Effector CD4-positive, alpha-beta T cell (primary cell): ENCODE measurements around the gene BRME1.
A peak's percentile ranks its signal among the peaks of the same experiment; 100 is the strongest.
"Not testable (repeated sequence)": the region's sequence is repeated elsewhere in the genome, so short reads cannot be mapped to it uniquely, and the experiment has no call there.

Source experiments
- DNase-seq: peaks from one replicate; pipeline ENCODE4 v3.0.0-alpha.2; 2020

BRME1 gene

GRCh38 chr19:13864667-13865570 is 41.0 kb downstream of the BRME1 start:
- DNase-seq, result no peak

GRCh38 chr19:13864046-13864666 is 41.8 kb downstream of the BRME1 start:
- DNase-seq, result no peak

GRCh38 chr19:13861714-13862531 is 44.0 kb downstream of the BRME1 start:
- DNase-seq, result peak; percentile 86

GRCh38 chr19:13861392-13861713 is 44.6 kb downstream of the BRME1 start:
- no peak for DNase-seq

- no peak for DNase-seq
These were observed 45.1 kb downstream of the BRME1 start for GRCh38 chr19:13860679-13861391.

GRCh38 chr19:13859361-13859880 is 46.5 kb downstream of the BRME1 start:
- DNase-seq, result no peak

DNA sequence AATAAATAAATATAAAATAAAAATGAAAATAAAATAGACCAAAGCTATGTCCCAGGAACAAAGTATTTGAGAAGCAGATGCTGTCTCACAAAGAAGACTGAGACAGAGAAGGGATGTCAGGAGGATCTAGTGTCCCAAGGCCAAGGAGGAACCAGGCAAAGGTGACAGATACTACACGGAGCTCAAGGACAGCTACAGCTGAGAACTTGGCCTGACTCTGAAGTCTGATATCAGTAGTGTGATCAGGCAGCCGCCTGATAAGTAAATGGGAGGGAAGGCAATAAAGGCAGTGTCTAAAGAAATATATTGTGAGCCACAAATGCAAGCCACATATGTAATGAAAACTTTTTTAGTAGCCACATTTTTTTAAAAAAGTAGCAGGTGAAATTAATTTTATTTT is 49.4 kb downstream of the BRME1 start:
- DNase-seq, result no peak

GRCh38 chr19:13852171-13852707 is 53.7 kb downstream of the BRME1 start:
- not testable (repeated sequence) for DNase-seq

DNA sequence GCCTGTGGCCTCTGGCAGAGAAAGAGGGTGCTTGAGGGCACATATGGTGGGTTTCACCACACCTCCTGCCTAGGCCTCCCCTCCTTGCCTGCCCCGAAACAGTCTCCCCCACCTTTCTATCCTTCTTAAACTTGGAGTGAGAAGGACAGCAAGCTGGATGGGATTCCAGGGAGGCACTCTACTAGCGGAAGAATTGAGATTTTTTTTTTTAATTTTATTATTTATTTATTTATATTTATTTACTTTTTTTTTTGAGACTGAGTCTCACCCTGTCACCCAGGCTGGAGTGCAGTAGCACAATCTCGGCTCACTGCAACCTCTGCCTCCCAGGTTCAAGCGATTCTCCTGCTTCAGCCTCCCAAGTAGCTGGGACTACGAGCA is 54.2 kb downstream of the BRME1 start:
- not testable (repeated sequence) for DNase-seq

GRCh38 chr19:13850910-13851733 is 54.8 kb downstream of the BRME1 start:
- DNase-seq, result peak; percentile 67

GRCh38 chr19:13849991-13850909 is 55.7 kb downstream of the BRME1 start:
- DNase-seq, result peak; percentile 46

- DNase-seq, result no peak
These were observed 56.9 kb downstream of the BRME1 start for GRCh38 chr19:13848798-13849676.

DNA sequence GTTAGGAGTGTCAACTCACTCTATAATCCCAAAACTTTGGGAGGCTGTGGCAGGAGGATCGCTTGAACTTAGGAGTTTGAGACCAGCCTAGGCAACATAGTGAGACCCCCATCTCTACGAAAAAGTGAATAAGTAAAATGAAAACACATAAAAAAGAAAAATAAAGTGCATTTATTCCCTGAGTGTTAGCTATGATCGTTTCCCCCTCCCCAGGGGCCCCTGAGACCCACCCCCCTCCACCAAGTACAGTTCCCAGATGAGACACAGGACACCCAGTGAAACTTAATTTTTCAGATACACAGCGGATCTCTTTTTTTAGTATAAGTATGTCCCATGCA is 57.6 kb downstream of the BRME1 start:
- DNase-seq, result no peak

DNA sequence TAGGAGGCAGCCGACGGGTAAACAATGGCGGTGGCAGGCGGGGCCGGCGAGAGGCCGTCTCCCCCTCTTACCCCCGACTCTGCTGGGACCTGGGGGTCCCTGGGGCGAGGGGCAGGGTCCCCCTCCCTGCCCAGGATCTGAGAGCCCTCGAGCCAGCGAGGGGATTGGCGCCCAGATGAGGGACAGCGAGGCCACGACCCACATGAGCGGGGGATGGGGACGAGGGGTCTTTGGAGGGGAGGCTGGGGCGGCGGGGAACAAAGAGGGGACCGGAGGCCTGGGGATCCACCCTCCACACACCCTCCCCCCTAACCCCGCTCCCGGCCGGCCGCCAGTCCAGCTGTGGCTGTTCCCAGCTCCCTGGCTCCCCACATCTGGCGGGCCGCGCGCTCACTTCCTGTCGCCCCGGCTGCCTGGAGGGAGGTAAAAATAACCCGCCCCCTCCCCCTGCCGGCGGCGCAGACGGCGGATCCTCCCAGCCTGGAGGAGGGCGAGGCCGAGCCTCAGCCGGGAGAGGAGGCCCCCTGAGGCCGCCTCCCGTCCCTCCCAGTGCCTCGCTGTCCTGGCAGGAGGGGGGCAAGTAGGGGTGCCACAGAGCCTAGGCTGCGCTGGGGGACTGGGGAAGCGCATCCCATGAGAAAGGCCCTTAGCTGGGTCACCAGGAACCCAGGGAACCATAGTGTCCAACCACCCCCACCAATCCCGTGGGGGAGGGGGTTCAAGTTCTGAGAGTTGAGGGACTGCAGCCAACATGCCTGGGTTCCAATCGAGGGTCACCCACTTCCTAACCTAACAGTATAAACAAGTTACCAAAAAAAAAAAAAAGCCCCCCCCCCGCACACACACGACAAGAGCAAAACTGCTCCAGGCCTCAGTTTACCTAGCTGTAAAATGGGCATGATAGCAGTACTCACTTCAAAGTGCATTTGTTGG is 58.2 kb downstream of the BRME1 start:
- peak; percentile 82 for DNase-seq

- DNase-seq, result peak; percentile 97
These were observed 59.1 kb downstream of the BRME1 start for GRCh38 chr19:13846557-13847406.

- no peak for DNase-seq
These were observed 61.7 kb downstream of the BRME1 start for GRCh38 chr19:13844130-13844631.
